HCT116 (cell line): Measurements from ENCODE around the gene SCARF2. TPM values are rescaled to one million over a fixed set of nuclear protein-coding genes. Genes with fewer than 3 reads are reported as not detected.

ENCODE experiments used
- ATAC-seq: fragments of 200-7000 bp; cut with Tn5 transposase; 2 replicates; pipeline ENCODE4 v1.9.1; 2020; ENCODE audit warnings: mild to moderate bottlenecking, moderate library complexity
- BruUV-seq: library from RNA; stranded (reverse); fragments of 400-500 nt; replicated peaks from 2 replicates; lab custom pipeline; 2021; lab: Mats Ljungman, UMichigan
- CTCF ChIA-PET: fragments of 300-600 bp; sonication (Branson Sonifier 250); formaldehyde crosslinking; loops from one replicate; lab custom pipeline; 2021; ENCODE audit warnings: antibody characterized with exemption; lab: Charles Lee
- POLR2A ChIA-PET: fragments of 300-600, 350-600 bp; sonication (Branson Sonifier 250); formaldehyde crosslinking; loops from one replicate; lab custom pipeline; 2021; ENCODE audit warnings: antibody characterized with exemption; lab: Charles Lee
- RAD21 ChIA-PET, 2 experiments: fragments of 300-600 bp; sonication (Branson Sonifier 250); formaldehyde crosslinking; loops; one replicate each; lab custom pipeline; 2023; ENCODE audit warnings: low total read pairs in 2 of 2; ENCODE audit not compliant: uncharacterized antibody in 2 of 2, unreplicated experiment in 2 of 2, low non-redundant PET in 1 of 2; lab: Charles Lee
- DNase-seq: peaks from one replicate; pipeline ENCODE4 v3.0.0-alpha.2; 2010; ENCODE audit warnings: low read depth, low spot score
- H2AFZ ChIP-seq: fragments of 200-600 bp; shearing (Covaris generic), sonication (generic); 2 replicates; pipeline ENCODE4 v1.6.1; 2017; ENCODE audit warnings: low read depth, mixed run types, mixed read lengths, antibody characterized with exemption, low read length; ENCODE audit not compliant: poor library complexity, severe bottlenecking
- H3K27ac ChIP-seq: 2 replicates; pipeline ENCODE4 v1.5.1; 2012; ENCODE audit warnings: low read depth, low read length
- H3K27me3 ChIP-seq: fragments of 200-600 bp; sonication (generic); 2 replicates; pipeline ENCODE4 v1.6.1; 2016; ENCODE audit warnings: mixed run types, low read length, mixed read lengths; ENCODE audit not compliant: insufficient read depth
- H3K36me3 ChIP-seq, 2 experiments: fragments of 200-500 bp in 1 of 2; fragments of 200-600 bp in 1 of 2; sonication (Bioruptor generic) in 1 of 2; sonication (generic) in 1 of 2; 2 replicates each; pipeline versions ENCODE4 v1.5.1 to v1.6.1; 2014 to 2016; ENCODE audit warnings: low read length in 2 of 2, inconsistent platforms in 1 of 2, mixed read lengths in 1 of 2, mixed run types in 1 of 2; ENCODE audit not compliant: insufficient read depth in 2 of 2, control insufficient read depth in 1 of 2
- H3K4me1 ChIP-seq, 2 experiments: fragments of 200-600 bp in 1 of 2; sonication (generic) in 1 of 2; 2 replicates each; pipeline versions ENCODE4 v1.5.1 to v1.6.1; 2012 to 2017; ENCODE audit warnings: low read length in 2 of 2, inconsistent platforms in 1 of 2, mild to moderate bottlenecking in 1 of 2, mixed read lengths in 1 of 2, mixed run types in 1 of 2, moderate library complexity in 1 of 2; ENCODE audit not compliant: insufficient read depth in 2 of 2, control insufficient read depth in 1 of 2
- H3K4me2 ChIP-seq: fragments of 200-600 bp; sonication (generic); 2 replicates; pipeline ENCODE4 v1.6.1; 2017; ENCODE audit warnings: mixed run types, low read length, mixed read lengths
- H3K4me3 ChIP-seq, 2 experiments: fragments of 200-600 bp in 1 of 2; sonication (generic) in 1 of 2; replicated peaks in 1 of 2; 2 replicates each; pipeline ENCODE4 v1.5.1; 2011 to 2016; ENCODE audit warnings: low read length in 2 of 2, control low read depth in 1 of 2, low read depth in 1 of 2, mild to moderate bottlenecking in 1 of 2, mixed read lengths in 1 of 2, mixed run types in 1 of 2
- H3K79me2 ChIP-seq: fragments of 200-600 bp; sonication (generic); 2 replicates; pipeline ENCODE4 v1.6.1; 2017; ENCODE audit warnings: mild to moderate bottlenecking, mixed run types, low read length, moderate library complexity, mixed read lengths; ENCODE audit not compliant: insufficient read depth
- H3K9ac ChIP-seq: fragments of 200-600 bp; sonication (generic); 2 replicates; pipeline ENCODE4 v1.6.1; 2016; ENCODE audit warnings: low read length, mixed read lengths
- H3K9me2 ChIP-seq: fragments of 200-600 bp; sonication (generic), shearing (Covaris generic); 2 replicates; pipeline ENCODE4 v1.6.1; 2017; ENCODE audit warnings: mixed run types, mild to moderate bottlenecking, moderate library complexity; ENCODE audit not compliant: insufficient read depth
- H3K9me3 ChIP-seq, 2 experiments: fragments of 200-500 bp in 1 of 2; fragments of 200-600 bp in 1 of 2; sonication (Bioruptor generic) in 1 of 2; sonication (generic) in 1 of 2; 2 replicates each; pipeline ENCODE4 v1.6.1; 2014 to 2017; ENCODE audit warnings: low read length in 2 of 2, mixed read lengths in 2 of 2, inconsistent platforms in 1 of 2, low read depth in 1 of 2, mild to moderate bottlenecking in 1 of 2, mixed run types in 1 of 2, moderate library complexity in 1 of 2; ENCODE audit not compliant: control insufficient read depth in 1 of 2, insufficient read depth in 1 of 2
- H4K20me1 ChIP-seq: fragments of 200-600 bp; sonication (generic), shearing (Covaris generic); 2 replicates; pipeline ENCODE4 v1.6.1; 2017; ENCODE audit warnings: mixed run types, mild to moderate bottlenecking, moderate library complexity; ENCODE audit not compliant: insufficient read depth
- ELF1 ChIP-seq: IDR thresholded peaks from 2 replicates; pipeline ENCODE4 v1.6.1; 2012; ENCODE audit warnings: low read depth, borderline replicate concordance
- FOSL1 ChIP-seq: IDR thresholded peaks from 2 replicates; pipeline ENCODE4 v1.6.1; 2012; ENCODE audit warnings: low read depth
- JUND ChIP-seq: IDR thresholded peaks from 2 replicates; pipeline ENCODE4 v1.6.1; 2012
- POLR2AphosphoS5 ChIP-seq: IDR thresholded peaks from 2 replicates; pipeline ENCODE4 v1.6.1; 2011; ENCODE audit warnings: mild to moderate bottlenecking, low read depth, low read length, moderate library complexity
- RAD21 ChIP-seq: IDR thresholded peaks from 2 replicates; pipeline ENCODE4 v1.6.1; 2012; ENCODE audit warnings: low read depth, mild to moderate bottlenecking
- SRF ChIP-seq: IDR thresholded peaks from 2 replicates; pipeline ENCODE4 v1.6.1; 2012; ENCODE audit warnings: low read depth
- TCF7L2 ChIP-seq: IDR thresholded peaks from 2 replicates; pipeline ENCODE4 v1.7.0; 2011; ENCODE audit warnings: borderline replicate concordance, inconsistent platforms; ENCODE audit not compliant: insufficient read depth, insufficient read length; ENCODE audit errors: extremely low read depth
- YY1 ChIP-seq: IDR thresholded peaks from 2 replicates; pipeline ENCODE4 v1.6.1; 2011; ENCODE audit warnings: low read length, low read depth, moderate library complexity, mild to moderate bottlenecking; ENCODE audit not compliant: insufficient replicate concordance; ENCODE audit errors: extremely low read depth
- intact Hi-C: fragments of 100-400 bp; cut with micrococcal nuclease; formaldehyde crosslinking; loops from 2 replicates; pipeline ENCODE4 v1.10.0; 2022
- total RNA-seq: library from RNA; stranded (reverse); gene quantifications from one replicate; pipeline ENCODE4 v1.2.1, GENCODE V29; 2021; ENCODE audit not compliant: unreplicated experiment
- TF ChIP-seq, protein P1 (sequence below), 3 experiments: fragments of 200-600 bp in 1 of 3; sonication (generic) in 1 of 3; IDR thresholded peaks in 2 of 3; conservative IDR thresholded peaks in 1 of 3; 2 replicates each; pipeline ENCODE4 v1.5.1; 2012 to 2017; ENCODE audit warnings: low read depth in 2 of 3, low read length in 2 of 3, antibody characterized with exemption in 1 of 3, borderline replicate concordance in 1 of 3, control low read depth in 1 of 3, mild to moderate bottlenecking in 1 of 3, mixed read lengths in 1 of 3, mixed run types in 1 of 3, moderate library complexity in 1 of 3; ENCODE audit not compliant: insufficient read depth in 1 of 3
- TF ChIP-seq, protein P2 (sequence below): IDR thresholded peaks from 2 replicates; pipeline ENCODE4 v1.6.1; 2011; ENCODE audit warnings: mild to moderate bottlenecking, low read length, moderate library complexity; ENCODE audit not compliant: insufficient replicate concordance; ENCODE audit errors: extremely low read depth

SCARF2 gene
- total RNA-seq, 1 experiment from 2014 or later, result 2.5 TPM

DNA sequence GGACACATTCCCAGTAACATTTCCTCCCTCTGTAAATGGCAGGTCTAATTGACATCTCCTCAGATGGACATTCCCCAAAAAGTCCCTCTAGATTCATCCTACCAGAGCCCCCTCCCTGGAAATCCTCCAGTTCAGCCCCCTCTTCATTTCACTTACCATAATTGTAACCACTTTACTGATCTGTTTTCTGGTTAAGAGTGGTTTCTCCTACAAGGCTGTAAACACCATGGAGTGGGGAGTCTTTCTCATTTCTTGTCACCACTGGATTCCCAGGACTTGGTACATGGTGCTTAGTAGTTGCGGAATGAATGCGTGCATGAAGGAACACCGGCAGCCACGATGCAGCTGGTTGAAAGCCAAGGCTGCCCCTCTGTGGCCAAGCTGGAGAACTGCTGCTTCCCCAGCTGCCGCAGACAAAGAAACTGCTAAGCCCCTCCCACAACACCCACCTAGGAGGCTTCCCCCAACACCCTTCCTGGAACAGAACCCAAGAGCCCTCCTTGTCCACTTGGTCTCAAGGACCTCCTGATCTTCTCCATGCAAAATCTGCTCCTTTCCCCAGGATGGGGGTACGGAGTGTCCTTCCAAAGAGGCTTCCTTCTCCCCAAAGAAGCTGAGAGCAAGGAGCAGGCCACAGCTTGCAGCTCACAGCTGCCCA is 18.6 kb upstream of the SCARF2 start:
- peaks cover 0 to 3% of the 10 kb centered on the region in 2 experiments; a peak in 1 of 4 replicates for H3K4me1 ChIP-seq
- no peaks in the 10 kb centered on the region for H3K27me3 ChIP-seq
- no peak overlapping the region for H3K4me2 ChIP-seq
- DNase-seq (peak; percentile 54), ATAC-seq (peak; percentile 96)
- no peak overlapping the region for H3K27ac ChIP-seq
- H3K9ac ChIP-seq, result no peak overlapping the region
- intact Hi-C loops, result loop anchor here (1.0 to 5.0 kb wide), 3 partner anchors 25 to 299 kb away; no protein-coding TSS in a partner anchor
- RAD21 ChIA-PET, result interaction anchor here (1.4 to 1.5 kb wide), 2 partner anchors 38 kb away, joined by 10 to 11 read pairs; no protein-coding TSS in a partner anchor
- H3K79me2 ChIP-seq, result no peaks in the 10 kb centered on the region
- CTCF ChIA-PET, result interaction anchor here (0.7 to 3.4 kb wide), 7 partner anchors 16 to 299 kb away, joined by 3 to 62 read pairs (median 3); partner anchors contain the start of gene DGCR6L
- no peaks in the 10 kb centered on the region for H3K9me3 ChIP-seq
- H3K36me3 ChIP-seq, result no peaks in the 10 kb centered on the region; a peak in 1 of 4 replicates
- no TSS peak for BruUV-seq
- POLR2A ChIA-PET, result interaction anchor here (1.4 kb wide), 1 partner anchor 38 kb away, joined by 3 read pairs; no protein-coding TSS in a partner anchor
- H3K4me3 ChIP-seq, result no peak overlapping the region
- no peaks in the 10 kb centered on the region for H4K20me1 ChIP-seq
- no peak overlapping the region for H2AFZ ChIP-seq
- TF ChIP-seq JUND (no peak), FOSL1 (no peak), POLR2AphosphoS5 (no peak), TCF7L2 (no peak), SRF (no peak), ELF1 (no peak), RAD21 (peak; percentile 84), YY1 (no peak)
- TF ChIP-seq, protein P1, sequence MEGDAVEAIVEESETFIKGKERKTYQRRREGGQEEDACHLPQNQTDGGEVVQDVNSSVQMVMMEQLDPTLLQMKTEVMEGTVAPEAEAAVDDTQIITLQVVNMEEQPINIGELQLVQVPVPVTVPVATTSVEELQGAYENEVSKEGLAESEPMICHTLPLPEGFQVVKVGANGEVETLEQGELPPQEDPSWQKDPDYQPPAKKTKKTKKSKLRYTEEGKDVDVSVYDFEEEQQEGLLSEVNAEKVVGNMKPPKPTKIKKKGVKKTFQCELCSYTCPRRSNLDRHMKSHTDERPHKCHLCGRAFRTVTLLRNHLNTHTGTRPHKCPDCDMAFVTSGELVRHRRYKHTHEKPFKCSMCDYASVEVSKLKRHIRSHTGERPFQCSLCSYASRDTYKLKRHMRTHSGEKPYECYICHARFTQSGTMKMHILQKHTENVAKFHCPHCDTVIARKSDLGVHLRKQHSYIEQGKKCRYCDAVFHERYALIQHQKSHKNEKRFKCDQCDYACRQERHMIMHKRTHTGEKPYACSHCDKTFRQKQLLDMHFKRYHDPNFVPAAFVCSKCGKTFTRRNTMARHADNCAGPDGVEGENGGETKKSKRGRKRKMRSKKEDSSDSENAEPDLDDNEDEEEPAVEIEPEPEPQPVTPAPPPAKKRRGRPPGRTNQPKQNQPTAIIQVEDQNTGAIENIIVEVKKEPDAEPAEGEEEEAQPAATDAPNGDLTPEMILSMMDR (IDR thresholded peaks at IDR 0.05 in 2 of 3, conservative IDR thresholded peaks at IDR 0.05 in 1 of 3; ENCODE audit: borderline replicate concordance in 1 of 3, insufficient read depth in 1 of 3, low read depth in 2 of 3, low read length in 2 of 3), result peak; percentile 78 to 92 (median 91)
- TF ChIP-seq, protein P2, sequence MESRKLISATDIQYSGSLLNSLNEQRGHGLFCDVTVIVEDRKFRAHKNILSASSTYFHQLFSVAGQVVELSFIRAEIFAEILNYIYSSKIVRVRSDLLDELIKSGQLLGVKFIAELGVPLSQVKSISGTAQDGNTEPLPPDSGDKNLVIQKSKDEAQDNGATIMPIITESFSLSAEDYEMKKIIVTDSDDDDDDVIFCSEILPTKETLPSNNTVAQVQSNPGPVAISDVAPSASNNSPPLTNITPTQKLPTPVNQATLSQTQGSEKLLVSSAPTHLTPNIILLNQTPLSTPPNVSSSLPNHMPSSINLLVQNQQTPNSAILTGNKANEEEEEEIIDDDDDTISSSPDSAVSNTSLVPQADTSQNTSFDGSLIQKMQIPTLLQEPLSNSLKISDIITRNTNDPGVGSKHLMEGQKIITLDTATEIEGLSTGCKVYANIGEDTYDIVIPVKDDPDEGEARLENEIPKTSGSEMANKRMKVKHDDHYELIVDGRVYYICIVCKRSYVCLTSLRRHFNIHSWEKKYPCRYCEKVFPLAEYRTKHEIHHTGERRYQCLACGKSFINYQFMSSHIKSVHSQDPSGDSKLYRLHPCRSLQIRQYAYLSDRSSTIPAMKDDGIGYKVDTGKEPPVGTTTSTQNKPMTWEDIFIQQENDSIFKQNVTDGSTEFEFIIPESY, result no peak
- no peaks in the 10 kb centered on the region for H3K9me2 ChIP-seq
